SK-MEL-5 (cell line): Measurements from ENCODE around the gene SHCBP1L. TPM values are rescaled to one million over a fixed set of nuclear protein-coding genes. Genes with fewer than 3 reads are reported as not detected.

Experiments used
- DNase-seq: peaks from one replicate; pipeline ENCODE4 v3.0.0-alpha.2; 2016; ENCODE audit warnings: low read depth, low spot score
- in situ Hi-C: cut with HindIII; loops from 2 replicates; pipeline ENCODE4 v1.10.0; 2016; ENCODE audit warnings: low sequenced_read_pairs, high pct_unique_total_duplicates, low pct_unique_long_range_greater_than_20kb
- small RNA-seq, 2 experiments: library from RNA; depleted of rRNA; stranded (forward); fragments of <200 nt; gene quantifications; one replicate each; pipeline ENCODE3, GENCODE V24; 2014
- total RNA-seq: library from RNA; depleted of rRNA; stranded (reverse); fragments of >200 nt; shearing (Covaris generic); gene quantifications from 2 replicates; pipeline ENCODE4 v1.2.3, GENCODE V29; 2014; rRNA removed

The SHCBP1L gene
- total RNA-seq, 1 experiment from 2014 or later: not detected

DNA sequence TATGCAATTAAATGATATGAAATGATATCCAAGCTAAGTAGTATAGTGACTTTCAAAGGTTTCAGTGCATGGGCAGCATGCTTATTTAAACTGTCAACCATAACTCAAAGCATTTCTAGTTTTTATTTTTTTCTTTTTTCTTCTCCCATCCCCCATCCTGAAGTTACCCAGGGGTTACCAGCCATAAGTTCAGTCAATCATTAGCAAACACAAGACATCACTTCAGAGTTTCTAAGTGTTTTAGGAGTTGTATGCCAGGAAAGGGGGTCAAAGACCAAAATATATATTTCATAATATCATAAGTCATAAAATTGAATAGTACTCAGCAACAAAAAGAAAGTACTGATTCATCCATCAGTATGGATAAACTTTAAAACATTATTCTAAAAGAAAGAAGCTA lies 85.1 kb downstream of the SHCBP1L start:
- in situ Hi-C loops: no loop called here
- no peak for DNase-seq

DNA sequence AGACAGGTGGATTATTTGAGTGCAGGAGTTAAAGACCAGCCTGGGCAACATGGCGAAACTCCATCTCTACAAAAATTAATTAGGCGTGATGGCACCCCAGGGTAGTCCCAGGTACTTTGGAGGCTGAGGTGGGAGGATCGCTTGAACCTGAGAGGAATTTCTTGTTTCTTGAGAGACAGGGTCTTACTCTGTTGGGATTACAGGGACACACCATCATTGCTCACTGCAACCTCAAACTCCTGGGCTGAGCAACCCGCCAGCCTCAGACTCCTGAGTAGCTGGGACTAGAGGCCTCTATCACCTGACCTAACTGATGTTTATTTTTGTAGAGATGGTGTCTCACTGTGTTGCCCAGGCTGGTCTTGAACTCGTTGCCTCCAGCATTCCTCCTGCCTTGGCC lies 89.0 kb downstream of the SHCBP1L start:
- in situ Hi-C loops: no loop called here
- DNase-seq: no peak

DNA sequence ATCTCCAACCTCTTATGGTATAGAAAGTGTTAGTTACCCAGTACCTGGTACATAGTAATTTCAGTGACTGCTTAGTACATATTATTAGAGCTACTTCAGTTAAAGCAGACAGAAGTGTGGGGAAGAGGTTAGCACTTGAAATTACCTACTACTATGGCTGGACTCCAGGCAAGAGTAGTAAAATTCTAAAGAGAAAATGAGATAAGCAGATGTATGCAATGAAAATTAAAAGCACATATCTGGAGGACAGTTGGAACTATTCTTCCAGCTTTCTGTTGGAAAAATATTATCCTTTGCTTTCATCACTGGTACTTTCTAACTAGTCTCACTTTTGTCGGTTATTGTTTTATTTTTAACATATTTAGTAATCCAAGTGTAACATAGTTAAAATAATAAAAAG lies 90.1 kb downstream of the SHCBP1L start:
- in situ Hi-C loops: no loop called here

DNA sequence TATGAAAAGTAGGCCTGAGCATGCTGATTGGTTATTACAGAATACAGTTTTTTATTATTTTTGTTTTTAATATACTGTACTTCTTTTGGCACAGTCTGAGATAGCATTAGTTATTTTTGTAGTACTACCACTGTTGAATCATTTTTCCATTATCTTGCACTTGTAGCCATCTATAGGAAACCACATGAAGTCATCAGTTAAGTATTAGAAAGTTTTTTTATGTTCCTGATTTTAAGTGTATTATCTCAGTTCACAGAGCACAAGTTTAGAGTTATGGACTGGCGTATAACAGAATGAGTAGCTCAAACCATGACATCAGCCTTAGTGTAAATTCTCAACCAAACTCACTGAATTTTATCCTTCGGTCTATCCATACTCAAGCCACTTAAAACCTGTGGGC lies 91.0 kb downstream of the SHCBP1L start:
- in situ Hi-C loops: no loop called here
- DNase-seq: no peak

More for the DNA sequence above, 90.1 kb downstream of the SHCBP1L start:
- no peak for DNase-seq

DNA sequence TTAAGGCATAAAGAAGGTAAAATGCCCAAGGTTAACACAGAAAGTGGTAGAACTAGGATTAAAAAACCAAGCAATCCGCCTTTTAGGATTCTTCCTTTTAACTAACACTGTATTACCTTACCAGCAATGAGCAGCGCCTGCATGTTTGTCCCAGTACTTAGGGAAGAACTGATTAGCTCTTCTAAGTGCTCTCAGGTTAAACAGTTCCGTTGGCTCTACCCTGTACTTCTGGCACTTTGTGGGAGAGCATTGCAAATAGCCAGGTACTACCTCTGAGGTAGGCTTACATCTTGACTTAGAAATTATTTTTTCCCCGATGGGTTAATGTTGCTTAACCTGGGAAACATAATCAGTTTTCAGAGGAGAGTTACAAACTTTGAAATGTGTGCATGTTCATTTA lies 92.3 kb downstream of the SHCBP1L start:
- in situ Hi-C loops: no loop called here
- no peak for DNase-seq

DNA sequence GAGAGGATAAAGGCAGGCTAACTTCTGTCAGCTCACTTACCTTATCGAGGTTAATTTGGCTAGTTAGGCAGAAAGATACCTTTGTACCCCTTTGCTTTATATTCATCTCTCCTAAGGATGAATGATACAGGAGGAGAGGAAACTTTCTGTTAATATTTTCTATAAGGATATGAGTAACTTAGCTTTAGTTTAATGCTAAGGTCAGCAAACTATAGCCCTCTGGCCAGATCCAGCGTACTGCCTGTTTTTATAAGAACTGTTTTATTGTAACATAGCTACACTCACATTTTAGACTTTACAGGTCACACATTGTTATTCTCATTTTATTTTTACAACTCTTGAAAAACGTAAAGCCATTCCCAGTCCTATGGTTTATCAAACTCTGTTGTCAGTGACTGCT lies 95.8 kb downstream of the SHCBP1L start:
- DNase-seq: no peak
- in situ Hi-C loops: no loop called here

DNA sequence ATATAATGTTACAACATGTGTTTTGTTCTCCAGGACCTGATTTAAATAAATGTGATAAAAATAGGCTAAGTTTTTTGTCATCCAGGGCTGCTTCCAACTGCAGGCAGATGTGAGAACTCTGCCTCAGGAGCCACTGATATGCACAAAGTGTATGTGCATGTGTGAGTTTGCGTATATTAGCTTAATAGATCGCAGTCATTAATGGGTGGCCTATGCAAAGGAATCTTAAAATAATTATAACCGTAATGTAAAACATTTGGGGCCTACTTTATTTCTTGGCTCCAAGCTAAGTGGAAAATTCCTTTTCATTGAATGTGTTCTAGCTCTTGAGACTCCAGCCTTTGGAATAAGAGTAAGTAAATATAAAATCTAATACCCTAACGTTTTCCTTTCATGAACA lies 97.1 kb downstream of the SHCBP1L start:
- in situ Hi-C loops: no loop called here

DNA sequence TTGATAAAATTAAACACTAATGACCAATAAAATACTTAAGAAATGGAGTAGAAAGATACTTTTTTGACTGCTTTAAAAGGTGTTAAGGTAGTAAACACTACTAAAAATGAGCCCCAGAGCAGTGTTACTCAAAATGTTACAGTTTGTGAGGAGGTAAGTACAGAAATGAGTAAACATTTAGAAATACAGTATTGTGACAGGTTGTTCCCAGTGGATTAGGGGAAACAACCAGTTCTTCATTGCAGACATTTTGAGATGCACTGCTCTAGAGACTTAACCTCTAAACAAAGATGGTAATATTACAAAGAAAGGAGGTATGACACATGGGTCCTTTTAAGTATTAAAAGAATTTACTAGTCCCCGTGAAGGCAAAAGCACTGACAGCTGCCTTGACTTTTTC lies 101.1 kb downstream of the SHCBP1L start:
- in situ Hi-C loops: no loop called here
- DNase-seq: no peak

More for the DNA sequence above, 97.1 kb downstream of the SHCBP1L start:
- DNase-seq: no peak

DNA sequence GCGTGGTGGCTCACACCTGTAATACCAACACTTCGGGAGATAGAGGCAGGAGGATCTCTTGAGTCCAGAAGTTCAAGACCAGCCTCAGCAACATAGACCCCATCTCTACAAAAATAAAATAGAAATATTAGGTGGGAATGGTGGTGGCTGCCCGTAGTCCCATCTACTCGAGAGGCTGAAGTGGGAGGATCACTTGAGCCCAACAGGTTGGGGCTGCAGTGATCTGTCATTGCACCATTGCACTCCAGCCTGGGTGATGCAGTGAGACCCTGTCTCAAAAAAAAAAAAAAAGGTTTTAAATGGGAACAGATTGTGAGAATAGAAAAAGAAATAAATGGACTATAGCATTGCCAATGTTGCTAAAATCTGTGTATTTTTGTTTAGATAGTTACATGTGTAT lies 102.6 kb downstream of the SHCBP1L start:
- in situ Hi-C loops: no loop called here
- no peak for DNase-seq

Small RNAs within 50 kb of the gene (small RNA-seq; reads per million reads assigned to genes)
- gene HMGN1P4 (0 reads per million in 2 experiments), gene RNU6-41P (0 reads per million in 2 experiments)

Other genes starting within 250 kb of the SHCBP1L start
- gene NPL, start 163.4 kb downstream of the SHCBP1L start, total RNA-seq: 6.7 and 7.0 TPM in 2 replicates
- 132 and 145 TPM in 2 replicates for gene DHX9, start 113.8 kb downstream of the SHCBP1L start, total RNA-seq
- 114 and 138 TPM in 2 replicates for gene LAMC1, start 70.3 kb upstream of the SHCBP1L start, total RNA-seq
- 0.03 and 0.11 TPM in 2 replicates for gene LAMC2, start 233.1 kb upstream of the SHCBP1L start, total RNA-seq